ENCODE results near the gene DAB2IP. TPM values are rescaled to one million over a fixed set of nuclear protein-coding genes. Genes with fewer than 3 reads are reported as not detected.

DAB2IP gene
- total RNA-seq, 1 experiment from 2014 or later: 31.0 TPM

- intact Hi-C loops (cut with micrococcal nuclease): no loop called here
- Histone ChIP-seq H4K20me1 (ENCODE audit: insufficient read depth) (no peaks in the 10 kb centered on the region), H3K27ac (ENCODE audit: low read depth, low read length) (no peak overlapping the region), H3K4me2 (ENCODE audit: low read length) (no peak overlapping the region), H3K9me3 (ENCODE audit: control insufficient read depth in 1 of 2, insufficient read depth in 1 of 2, low read depth in 1 of 2, low read length in 2 of 2) (no peaks in the 10 kb centered on the region), H3K4me3 (replicated peaks in 1 of 2; ENCODE audit: low read depth in 1 of 2, low read length in 2 of 2) (no peak overlapping the region), H3K36me3 (ENCODE audit: control insufficient read depth in 1 of 2, insufficient read depth in 2 of 2, low read length in 2 of 2) (no peaks in the 10 kb centered on the region), H3K4me1 (ENCODE audit: control insufficient read depth in 1 of 2, insufficient read depth in 2 of 2, low read length in 2 of 2) (peaks cover 0 to 4% of the 10 kb centered on the region in 2 experiments; a peak in 2 of 4 replicates), H3K79me2 (ENCODE audit: insufficient read depth, low read length) (no peaks in the 10 kb centered on the region; the same call in 1 of the 2 replicates), H2AFZ (ENCODE audit: low read depth, low read length, poor library complexity, severe bottlenecking) (no peak overlapping the region), H3K9me2 (ENCODE audit: insufficient read depth) (no peaks in the 10 kb centered on the region), H3K9ac (ENCODE audit: low read length) (no peak overlapping the region), H3K27me3 (ENCODE audit: insufficient read depth, low read length) (no peaks in the 10 kb centered on the region)
- BruUV-seq (replicated peaks): no TSS peak
- CTCF ChIA-PET: no interaction called here
- no peak for DNase-seq (ENCODE audit: low read depth, low spot score)
- POLR2A ChIA-PET: no interaction called here
- TF ChIP-seq POLR2A (IDR thresholded peaks at IDR 0.05; ENCODE audit: borderline replicate concordance, extremely low read depth, insufficient read depth, insufficient read length): no peak
- TF ChIP-seq ZNF274 (IDR thresholded peaks at IDR 0.05; ENCODE audit: low read depth, low read length): no peak
- TF ChIP-seq EZH2 (IDR thresholded peaks at IDR 0.05): no peak
- no peak for TF ChIP-seq EGR1 (IDR thresholded peaks at IDR 0.05; ENCODE audit: low read depth)
- TF ChIP-seq ZBTB33 (IDR thresholded peaks at IDR 0.05; ENCODE audit: extremely low read depth, insufficient replicate concordance, low read length): no peak
- no peak for TF ChIP-seq CTCF (IDR thresholded peaks at IDR 0.05 in 2 of 3, conservative IDR thresholded peaks at IDR 0.05 in 1 of 3; ENCODE audit: borderline replicate concordance in 1 of 3, insufficient read depth in 1 of 3, low read depth in 2 of 3, low read length in 2 of 3)
- no peak for TF ChIP-seq ELF1 (IDR thresholded peaks at IDR 0.05; ENCODE audit: borderline replicate concordance, low read depth)
- TF ChIP-seq CEBPB (IDR thresholded peaks at IDR 0.05; ENCODE audit: low read depth): no peak
- TF ChIP-seq JUND (IDR thresholded peaks at IDR 0.05): no peak
- TF ChIP-seq RAD21 (IDR thresholded peaks at IDR 0.05; ENCODE audit: low read depth): no peak
- no peak for ATAC-seq
- RAD21 ChIA-PET (ENCODE audit: low non-redundant PET in 1 of 2, low total read pairs in 2 of 2, uncharacterized antibody in 2 of 2, unreplicated experiment in 2 of 2): no interaction called here
Observed at GRCh38 chr9:121626012-121626411, 25.4 kb upstream of the DAB2IP start.

Measured in HCT116 (cell line).